ENCODE results near the gene PRSS1. TPM values are rescaled to one million over a fixed set of nuclear protein-coding genes. Genes with fewer than 3 reads are reported as not detected.

PRSS1 gene
- total and polyA plus RNA-seq, 2 experiments from 2014 or later, result not detected

GRCh38 chr7:142773230-142773629, 24.0 kb downstream of the PRSS1 start:
- H3K4me3 Mint-ChIP-seq, result no peak overlapping the region; the same call in 2 of the 3 replicates
- no peaks in the 10 kb centered on the region; the same call in 1 of the 3 replicates for H3K9me3 Mint-ChIP-seq
- Histone ChIP-seq H3K27me3 (ENCODE audit: insufficient read depth) (no peaks in the 10 kb centered on the region), H3K9me2 (ENCODE audit: insufficient read depth) (no peaks in the 10 kb centered on the region), H3K4me1 (ENCODE audit: insufficient read depth) (no peaks in the 10 kb centered on the region), H4K20me1 (replicated peaks; ENCODE audit: insufficient read depth) (no peaks in the 10 kb centered on the region), H3F3A (replicated peaks; ENCODE audit: low read depth) (no peaks in the 10 kb centered on the region), H3K4me3 (no peak overlapping the region), H3K36me3 (ENCODE audit: insufficient read depth) (no peaks in the 10 kb centered on the region), H3K27ac (ENCODE audit: low read depth) (no peak overlapping the region), H2AFZ (no peak overlapping the region), H3K79me2 (replicated peaks; ENCODE audit: insufficient read depth) (no peaks in the 10 kb centered on the region), H3K4me2 (no peak overlapping the region)
- H3K36me3 Mint-ChIP-seq (ENCODE audit: low read depth), result no peaks in the 10 kb centered on the region; the same call in 2 of the 3 replicates
- no peak overlapping the region for H3K27ac Mint-ChIP-seq
- no peak for DNase-seq (ENCODE audit: low spot score)
- H3K27me3 Mint-ChIP-seq (ENCODE audit: insufficient read depth, low read depth, poor library complexity), result peaks cover 4% of the 10 kb centered on the region
- H3K4me1 Mint-ChIP-seq, result peaks cover 3% of the 10 kb centered on the region; the same call in 1 of the 3 replicates
- no peak for ATAC-seq
- no peak for TF ChIP-seq EZH2phosphoT487 (IDR thresholded peaks at IDR 0.05; ENCODE audit: unreplicated experiment)
- no peak for TF ChIP-seq ZNF462 (CRISPR knock-in tag; IDR thresholded peaks at IDR 0.05)
- TF ChIP-seq NANOG (IDR thresholded peaks at IDR 0.05; ENCODE audit: borderline replicate concordance), result no peak
- no peak for TF ChIP-seq CTCF (conservative IDR thresholded peaks at IDR 0.05; ENCODE audit: low read depth in 2 of 2)
- TF ChIP-seq EZH2 (IDR thresholded peaks at IDR 0.05; ENCODE audit: low read depth, unreplicated experiment), result no peak
- no peak for TF ChIP-seq ZNF331 (CRISPR knock-in tag; IDR thresholded peaks at IDR 0.05; ENCODE audit: low read depth)
- no peak for TF ChIP-seq ETS1 (IDR thresholded peaks at IDR 0.05)
- TF ChIP-seq POLR2AphosphoS5 (IDR thresholded peaks at IDR 0.05; ENCODE audit: low read depth), result no peak
- TF ChIP-seq REST (IDR thresholded peaks at IDR 0.05; ENCODE audit: unreplicated experiment), result no peak
- no peak for TF ChIP-seq STAT1 (IDR thresholded peaks at IDR 0.05; ENCODE audit: unreplicated experiment)
- no peak for TF ChIP-seq CREB1 (CRISPR knock-in tag; IDR thresholded peaks at IDR 0.05; ENCODE audit: low read depth)
- TF ChIP-seq ZNF114 (CRISPR knock-in tag; IDR thresholded peaks at IDR 0.05), result no peak
- no peak for TF ChIP-seq JUNB (IDR thresholded peaks at IDR 0.05; ENCODE audit: unreplicated experiment)

All from GM23338 (cell line).